Retinal pigment epithelial cell (primary cell): ENCODE data around the gene KDM3B.

Source experiments
- DNase-seq: peaks from one replicate; pipeline ENCODE4 v3.0.0-alpha.2; 2010; ENCODE audit warnings: low read depth
- H3K4me3 ChIP-seq: 2 replicates; pipeline ENCODE4 v1.5.1; 2011; ENCODE audit warnings: mild to moderate bottlenecking, low read length, control low read depth, moderate library complexity
- TF ChIP-seq, protein P1 (sequence below): conservative IDR thresholded peaks from 2 replicates; pipeline ENCODE4 v1.5.1; 2011; ENCODE audit warnings: low read depth, low read length, control low read depth, inconsistent platforms

KDM3B gene

GRCh38 chr5:138476918-138477317 lies 124.4 kb downstream of the KDM3B start:
- no peak overlapping the region for H3K4me3 ChIP-seq
- TF ChIP-seq, protein P1, sequence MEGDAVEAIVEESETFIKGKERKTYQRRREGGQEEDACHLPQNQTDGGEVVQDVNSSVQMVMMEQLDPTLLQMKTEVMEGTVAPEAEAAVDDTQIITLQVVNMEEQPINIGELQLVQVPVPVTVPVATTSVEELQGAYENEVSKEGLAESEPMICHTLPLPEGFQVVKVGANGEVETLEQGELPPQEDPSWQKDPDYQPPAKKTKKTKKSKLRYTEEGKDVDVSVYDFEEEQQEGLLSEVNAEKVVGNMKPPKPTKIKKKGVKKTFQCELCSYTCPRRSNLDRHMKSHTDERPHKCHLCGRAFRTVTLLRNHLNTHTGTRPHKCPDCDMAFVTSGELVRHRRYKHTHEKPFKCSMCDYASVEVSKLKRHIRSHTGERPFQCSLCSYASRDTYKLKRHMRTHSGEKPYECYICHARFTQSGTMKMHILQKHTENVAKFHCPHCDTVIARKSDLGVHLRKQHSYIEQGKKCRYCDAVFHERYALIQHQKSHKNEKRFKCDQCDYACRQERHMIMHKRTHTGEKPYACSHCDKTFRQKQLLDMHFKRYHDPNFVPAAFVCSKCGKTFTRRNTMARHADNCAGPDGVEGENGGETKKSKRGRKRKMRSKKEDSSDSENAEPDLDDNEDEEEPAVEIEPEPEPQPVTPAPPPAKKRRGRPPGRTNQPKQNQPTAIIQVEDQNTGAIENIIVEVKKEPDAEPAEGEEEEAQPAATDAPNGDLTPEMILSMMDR, result no peak
- DNase-seq, result no peak

- no peak overlapping the region for H3K4me3 ChIP-seq
- TF ChIP-seq, protein P1, result no peak
- DNase-seq, result no peak
Observed at GRCh38 chr5:138482638-138483037, 130.2 kb downstream of the KDM3B start.
